Muscle of leg (tissue), 11 donors: Measurements from ENCODE around the gene DPP7. TPM values are rescaled to one million over a fixed set of nuclear protein-coding genes. Genes with fewer than 3 reads are reported as not detected.

ENCODE experiments used
- DNase-seq: peaks from one replicate; pipeline ENCODE4 v3.0.0; 2013
- H3K27ac ChIP-seq: one replicate; pipeline ENCODE4 v1.5.1; 2013; ENCODE audit warnings: mild to moderate bottlenecking, low read length, control low read depth
- H3K27me3 ChIP-seq: one replicate; pipeline ENCODE4 v1.6.1; 2013; ENCODE audit warnings: low read length; ENCODE audit not compliant: control insufficient read depth, insufficient read depth
- H3K36me3 ChIP-seq: one replicate; pipeline ENCODE4 v1.6.1; 2013; ENCODE audit warnings: low read length; ENCODE audit not compliant: control insufficient read depth, insufficient read depth
- H3K4me1 ChIP-seq: one replicate; pipeline ENCODE4 v1.6.1; 2013; ENCODE audit warnings: low read length; ENCODE audit not compliant: control insufficient read depth, insufficient read depth
- H3K4me3 ChIP-seq: one replicate; pipeline ENCODE4 v1.5.1; 2013; ENCODE audit warnings: low read length, control low read depth
- H3K9me3 ChIP-seq: replicated peaks from 2 replicates; pipeline ENCODE4 v1.6.1; 2013; ENCODE audit warnings: low read depth, low read length; ENCODE audit not compliant: control insufficient read depth
- WGBS: methylation state at CpG from one replicate; pipeline ENCODE4 v1.1.5; 2013; ENCODE audit warnings: missing lambda C conversion rate; ENCODE audit not compliant: insufficient coverage; 5-methylcytosine and 5-hydroxymethylcytosine counted together
- polyA plus RNA-seq, 8 donors: library from polyadenylated mRNA; unstranded; fragments of 120-200 nt; gene quantifications; one replicate each; pipeline versions ENCODE4 v1.2.1 to v1.2.3, GENCODE V29; 2013; ENCODE audit warnings: inconsistent platforms in 1 of 8, low replicate concordance in 1 of 8; ENCODE audit not compliant: insufficient read length in 8 of 8, insufficient read depth in 1 of 8
- total RNA-seq: library from RNA; stranded (reverse); fragments of 120-200 nt; gene quantifications from one replicate; pipeline ENCODE4 v1.2.4, GENCODE V29; 2013

Gene DPP7
- total and polyA plus RNA-seq, 9 donors, result 23.9 to 43.9 (median 30.7) TPM

GRCh38 chr9:137110147-137110910 is 4.2 kb downstream of the DPP7 start:
- H3K4me3 ChIP-seq, result no peak overlapping the region
- H3K27ac ChIP-seq, result no peak overlapping the region
- H3K36me3 ChIP-seq, result peaks cover 47% of the 10 kb centered on the region
- no peak for DNase-seq
- peaks cover 8% of the 10 kb centered on the region for H3K4me1 ChIP-seq
- peaks cover 19% of the 10 kb centered on the region for H3K27me3 ChIP-seq
- no peaks in the 10 kb centered on the region for H3K9me3 ChIP-seq
- 85% methylated on average over 32 of the region's 38 CpGs for WGBS

GRCh38 chr9:137109250-137110146 is 5.0 kb downstream of the DPP7 start:
- H3K36me3 ChIP-seq, result peaks cover 55% of the 10 kb centered on the region
- no peak overlapping the region for H3K27ac ChIP-seq
- H3K27me3 ChIP-seq, result peaks cover 13% of the 10 kb centered on the region
- DNase-seq, result no peak
- no peak overlapping the region for H3K4me3 ChIP-seq
- peaks cover 2% of the 10 kb centered on the region for H3K4me1 ChIP-seq
- H3K9me3 ChIP-seq, result no peaks in the 10 kb centered on the region
- WGBS, result 81% methylated on average over 33 of the region's 34 CpGs

DNA sequence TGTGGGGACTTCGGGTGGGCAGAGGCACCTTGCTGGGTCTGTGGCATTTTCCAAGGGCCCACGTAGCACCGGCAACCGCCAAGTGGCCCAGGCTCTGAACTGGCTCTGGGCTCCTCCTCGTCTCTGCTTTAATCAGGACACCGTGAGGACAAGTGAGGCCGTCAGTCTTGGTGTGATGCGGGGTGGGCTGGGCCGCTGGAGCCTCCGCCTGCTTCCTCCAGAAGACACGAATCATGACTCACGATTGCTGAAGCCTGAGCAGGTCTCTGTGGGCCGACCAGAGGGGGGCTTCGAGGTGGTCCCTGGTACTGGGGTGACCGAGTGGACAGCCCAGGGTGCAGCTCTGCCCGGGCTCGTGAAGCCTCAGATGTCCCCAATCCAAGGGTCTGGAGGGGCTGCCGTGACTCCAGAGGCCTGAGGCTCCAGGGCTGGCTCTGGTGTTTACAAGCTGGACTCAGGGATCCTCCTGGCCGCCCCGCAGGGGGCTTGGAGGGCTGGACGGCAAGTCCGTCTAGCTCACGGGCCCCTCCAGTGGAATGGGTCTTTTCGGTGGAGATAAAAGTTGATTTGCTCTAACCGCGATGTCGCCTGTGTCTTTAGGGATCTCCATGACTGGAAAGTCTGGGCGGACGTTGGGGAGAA is 5.8 kb downstream of the DPP7 start:
- Histone ChIP-seq H3K4me1 (peaks cover 2% of the 10 kb centered on the region), H3K27ac (no peak overlapping the region), H3K4me3 (no peak overlapping the region), H3K36me3 (peaks cover 62% of the 10 kb centered on the region), H3K9me3 (no peaks in the 10 kb centered on the region), H3K27me3 (peaks cover 13% of the 10 kb centered on the region)
- 84% methylated on average over 28 of the region's 29 CpGs for WGBS
- DNase-seq, result no peak

GRCh38 chr9:137107982-137108381 is 6.6 kb downstream of the DPP7 start:
- H3K4me1 ChIP-seq, result no peaks in the 10 kb centered on the region
- peaks cover 70% of the 10 kb centered on the region for H3K36me3 ChIP-seq
- peaks cover 5% of the 10 kb centered on the region for H3K27me3 ChIP-seq

DNA sequence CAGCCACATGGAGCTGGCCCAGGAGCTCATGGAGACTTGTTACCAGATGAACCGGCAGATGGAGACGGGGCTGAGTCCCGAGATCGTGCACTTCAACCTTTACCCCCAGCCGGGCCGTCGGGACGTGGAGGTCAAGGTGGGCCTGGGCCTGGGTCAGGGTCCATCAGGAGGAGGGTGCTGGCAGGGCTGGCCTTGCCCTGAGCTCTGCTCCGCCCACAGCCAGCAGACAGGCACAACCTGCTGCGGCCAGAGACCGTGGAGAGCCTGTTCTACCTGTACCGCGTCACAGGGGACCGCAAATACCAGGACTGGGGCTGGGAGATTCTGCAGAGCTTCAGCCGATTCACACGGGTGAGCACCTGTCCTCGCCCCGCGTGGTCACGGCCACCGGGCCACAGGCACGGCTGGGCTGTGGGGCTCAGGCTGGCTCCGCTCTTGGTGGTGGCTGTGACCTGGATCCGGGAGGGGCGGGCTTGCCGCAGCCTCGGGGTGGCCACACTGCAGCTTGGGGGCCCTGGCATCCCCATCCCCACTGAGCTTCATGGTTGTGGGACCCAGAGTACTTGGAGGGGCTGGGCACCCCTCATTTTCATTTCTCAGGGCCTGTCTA is 7.1 kb downstream of the DPP7 start:
- H3K9me3 ChIP-seq, result no peaks in the 10 kb centered on the region
- H3K27ac ChIP-seq, result no peak overlapping the region
- peaks cover under 1% of the 10 kb centered on the region for H3K27me3 ChIP-seq
- H3K36me3 ChIP-seq, result peaks cover 75% of the 10 kb centered on the region
- 95% methylated on average over 22 of the region's 27 CpGs for WGBS
- H3K4me1 ChIP-seq, result no peaks in the 10 kb centered on the region
- DNase-seq, result no peak
- no peak overlapping the region for H3K4me3 ChIP-seq

More at GRCh38 chr9:137107982-137108381, 6.6 kb downstream of the DPP7 start:
- Histone ChIP-seq H3K9me3 (no peaks in the 10 kb centered on the region), H3K4me3 (no peak overlapping the region), H3K27ac (no peak overlapping the region)
- 96% methylated on average over 13 of the region's 17 CpGs for WGBS
- DNase-seq, result no peak

DNA sequence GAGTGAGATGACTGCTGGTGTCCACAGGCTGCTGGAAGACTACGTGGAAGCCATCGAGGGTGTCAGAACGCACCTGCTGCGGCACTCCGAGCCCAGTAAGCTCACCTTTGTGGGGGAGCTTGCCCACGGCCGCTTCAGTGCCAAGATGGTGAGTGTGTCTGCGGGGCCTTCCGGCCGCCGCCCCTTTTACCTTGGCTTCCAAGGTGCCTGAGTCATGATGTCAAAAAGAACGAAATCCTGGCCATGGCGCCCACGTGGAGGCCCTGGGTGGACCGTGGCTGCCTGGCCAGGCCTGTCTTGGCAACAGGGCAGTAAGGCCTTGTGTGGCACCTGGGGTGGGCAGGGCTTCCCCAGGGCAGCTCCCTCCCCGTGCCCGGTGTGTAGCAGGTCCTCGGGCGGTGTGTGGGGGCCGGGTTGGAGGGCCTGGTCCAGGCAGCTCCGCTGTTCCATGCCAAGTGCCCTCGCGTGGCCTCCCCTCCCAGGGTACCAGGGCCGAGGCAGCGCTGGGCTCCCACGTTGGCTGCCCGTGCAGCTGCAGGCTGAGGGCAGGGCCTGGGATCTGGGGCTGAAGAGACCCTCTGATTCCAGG is 7.8 kb downstream of the DPP7 start:
- Histone ChIP-seq H3K27me3 (no peaks in the 10 kb centered on the region), H3K4me3 (no peak overlapping the region), H3K36me3 (peaks cover 82% of the 10 kb centered on the region), H3K4me1 (no peaks in the 10 kb centered on the region), H3K9me3 (no peaks in the 10 kb centered on the region), H3K27ac (no peak overlapping the region)
- WGBS, result 92% methylated on average over 23 of the region's 27 CpGs
- DNase-seq, result no peak

- peaks cover 89% of the 10 kb centered on the region for H3K36me3 ChIP-seq
- H3K4me3 ChIP-seq, result no peak overlapping the region
- no peaks in the 10 kb centered on the region for H3K4me1 ChIP-seq
- no peaks in the 10 kb centered on the region for H3K27me3 ChIP-seq
- whole genome bisulfite sequencing, result 90% methylated on average over 20 of the region's 31 CpGs
- H3K27ac ChIP-seq, result no peak overlapping the region
- H3K9me3 ChIP-seq, result no peaks in the 10 kb centered on the region
- no peak for DNase-seq
Measured at GRCh38 chr9:137105814-137106661, 8.5 kb downstream of the DPP7 start.

DNA sequence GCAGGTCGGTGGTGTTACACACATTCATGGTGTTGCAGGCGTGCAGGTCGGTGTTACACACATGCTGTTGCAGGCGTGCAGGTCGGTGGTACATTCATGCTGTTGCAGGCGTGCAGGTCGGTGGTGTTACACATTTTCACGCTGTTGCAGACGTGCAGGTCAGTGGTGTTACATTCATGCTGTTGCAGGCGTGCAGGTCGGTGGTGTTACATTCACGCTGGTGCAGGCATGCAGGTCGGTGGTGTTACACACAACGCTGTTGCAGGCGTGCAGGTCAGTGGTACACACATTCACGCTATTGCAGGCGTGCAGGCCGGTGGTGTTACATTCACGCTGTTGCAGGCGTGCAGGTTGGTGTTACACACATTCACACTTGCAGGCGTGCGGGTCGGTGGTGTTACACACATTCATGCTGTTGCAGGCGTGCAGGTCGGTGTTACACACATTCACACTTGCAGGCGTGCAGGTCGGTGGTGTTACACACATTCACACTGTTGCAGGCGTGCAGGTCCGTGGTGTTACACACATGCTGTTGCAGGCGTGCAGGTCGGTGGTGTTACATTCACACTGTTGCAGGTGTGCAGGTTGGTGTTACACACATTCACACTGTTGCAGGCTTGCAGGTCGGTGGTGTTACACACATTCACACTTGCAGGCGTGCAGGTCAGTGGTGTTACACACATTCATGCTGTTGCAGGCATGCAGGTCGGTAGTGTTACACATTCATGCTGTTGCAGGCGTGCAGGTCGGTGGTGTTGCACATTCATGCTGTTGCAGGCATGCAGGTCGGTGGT is 11.1 kb downstream of the DPP7 start:
- Histone ChIP-seq H3K36me3 (peaks cover 93% of the 10 kb centered on the region), H3K4me1 (no peaks in the 10 kb centered on the region), H3K27ac (no peak overlapping the region), H3K4me3 (no peak overlapping the region), H3K27me3 (no peaks in the 10 kb centered on the region), H3K9me3 (no peaks in the 10 kb centered on the region)
- DNase-seq, result no peak
- 94% methylated on average over 33 of the region's 37 CpGs for WGBS
